Activated CD8-positive, alpha-beta memory T cell treated with anti-CD3 and anti-CD28 coated beads, Interleukin-2, amount 10 ng/mL, durations not matched to agents 7 days and 5 days (primary cell): ENCODE results near the gene GCK. TPM values are rescaled to one million over a fixed set of nuclear protein-coding genes. Genes with fewer than 3 reads are reported as not detected.

ENCODE experiments used
- ATAC-seq: fragments of 150-1000 bp; cut with Tn5 transposase; one replicate; pipeline ENCODE4 v1.10.0; 2021; ENCODE audit warnings: moderate library complexity
- CTCF ChIA-PET: fragments of 350-600 bp; sonication (Branson Sonifier 250); formaldehyde crosslinking; loops from one replicate; lab custom pipeline; 2021; ENCODE audit warnings: antibody characterized with exemption; lab: Charles Lee
- DNase-seq: peaks from one replicate; pipeline ENCODE4 v3.0.0-alpha.2; 2020
- H3K27ac Mint-ChIP-seq: one replicate; pipeline ENCODE4 v1.8.0; 2021; ENCODE audit warnings: mild to moderate bottlenecking, mixed read lengths
- H3K27me3 Mint-ChIP-seq: one replicate; pipeline ENCODE4 v1.8.0; 2021; ENCODE audit warnings: mixed read lengths
- H3K36me3 Mint-ChIP-seq: one replicate; pipeline ENCODE4 v1.8.0; 2021; ENCODE audit warnings: mild to moderate bottlenecking, mixed read lengths
- H3K4me1 Mint-ChIP-seq: one replicate; pipeline ENCODE4 v1.8.0; 2021; ENCODE audit warnings: mixed read lengths
- H3K4me3 Mint-ChIP-seq: one replicate; pipeline ENCODE4 v1.8.0; 2021; ENCODE audit warnings: mild to moderate bottlenecking, moderate library complexity, mixed read lengths
- H3K9me3 Mint-ChIP-seq: one replicate; pipeline ENCODE4 v1.8.0; 2022; ENCODE audit warnings: low read depth, mixed read lengths
- total RNA-seq, 2 experiments: library from RNA; stranded (reverse); gene quantifications; one replicate each; pipeline ENCODE4 v1.2.3, GENCODE V29; 2021

The GCK gene
- total RNA-seq, 2 experiments from 2014 or later: 0.23 TPM; not detected in 1

DNA sequence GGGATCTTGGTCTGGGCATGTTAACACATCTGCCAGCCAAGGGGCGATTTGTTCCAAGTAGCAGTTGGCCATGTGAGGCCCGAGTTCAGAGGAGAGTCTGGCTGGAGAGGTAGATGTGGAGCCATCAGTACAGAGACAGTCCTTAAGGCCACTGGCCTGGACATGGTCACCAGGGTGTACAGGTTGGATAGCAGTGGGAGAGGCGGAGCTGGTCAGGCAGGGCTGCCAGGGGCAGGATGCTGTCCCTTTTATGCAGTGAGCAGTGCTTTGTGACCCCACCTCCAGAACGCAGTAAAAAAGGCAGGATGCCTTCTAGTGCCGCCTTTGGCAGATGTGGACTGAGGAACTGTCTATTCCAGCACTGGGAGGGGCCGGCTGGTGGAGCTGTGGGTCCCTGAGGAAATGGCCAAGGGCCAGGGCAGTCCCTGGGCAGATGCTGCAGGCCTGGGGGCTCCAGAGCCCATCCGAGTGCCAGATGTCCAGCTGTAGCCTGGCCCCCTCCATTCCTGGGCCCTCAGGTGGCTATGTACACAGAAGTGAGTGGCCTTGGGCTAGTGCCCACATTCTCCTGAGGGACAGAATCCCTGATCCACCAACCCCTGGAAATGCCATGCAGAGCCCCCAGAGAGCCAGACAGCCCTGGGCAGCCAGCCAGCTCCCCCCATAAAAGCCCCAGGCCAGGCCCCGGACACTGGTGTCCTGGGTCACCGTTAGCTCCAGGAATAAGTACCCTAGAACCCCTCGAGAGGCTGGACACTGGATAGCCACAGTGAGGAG lies 31.0 kb downstream of the GCK start:
- DNase-seq: no peak
- H3K9me3 Mint-ChIP-seq: no peaks in the 10 kb centered on the region
- CTCF ChIA-PET: no interaction called here

DNA sequence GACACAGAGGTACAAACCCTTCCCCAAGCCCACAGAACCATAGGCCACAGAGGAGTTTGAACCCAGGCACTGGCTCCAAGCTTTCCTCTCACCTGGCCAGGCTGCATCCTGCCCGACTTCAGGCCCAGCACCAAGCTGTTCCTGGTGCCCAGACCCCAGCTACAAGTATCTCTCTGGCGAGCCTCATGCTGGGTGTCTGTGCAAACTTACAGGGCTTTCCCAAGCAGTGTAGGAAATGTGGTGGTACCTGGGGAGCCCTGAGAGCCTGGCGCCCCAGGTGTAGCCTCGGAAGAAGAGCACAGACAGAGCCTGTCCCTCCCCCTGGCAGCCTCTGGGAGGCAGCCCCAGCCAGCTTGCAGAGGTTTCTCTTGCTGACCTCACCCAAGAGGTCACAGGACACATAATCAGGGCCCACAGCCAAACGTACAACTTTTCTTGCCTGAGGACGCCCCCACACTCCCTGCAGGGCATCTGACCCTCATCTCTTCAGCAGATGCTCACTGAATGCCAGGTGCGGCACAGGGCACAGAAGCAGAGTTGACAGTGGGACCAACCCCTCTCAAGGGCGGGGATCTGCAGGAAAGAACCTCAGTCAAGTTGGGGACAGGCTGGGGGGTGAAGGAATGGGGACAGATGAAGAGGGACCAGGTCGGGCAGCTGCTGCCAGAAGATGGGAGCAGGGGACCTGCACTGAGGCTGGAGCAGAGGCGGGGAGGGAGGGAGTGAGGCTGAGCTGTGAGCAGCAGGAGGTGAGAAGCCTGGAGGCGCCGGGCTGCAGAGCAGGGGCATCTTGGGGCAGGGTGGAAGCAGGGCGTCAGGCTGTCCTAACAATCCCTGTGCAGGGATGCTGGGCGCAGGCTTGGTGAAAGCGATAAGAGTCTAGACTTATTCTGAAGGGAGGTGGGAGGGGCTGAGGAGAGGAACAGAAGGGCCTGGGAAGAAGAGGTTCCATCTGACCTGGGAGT lies 31.8 kb downstream of the GCK start:
- CTCF ChIA-PET: no interaction called here
- no peaks in the 10 kb centered on the region for H3K4me1 Mint-ChIP-seq
- ATAC-seq: no peak

More for the DNA sequence above, 31.0 kb downstream of the GCK start:
- Mint-ChIP-seq H3K27ac (no peak overlapping the region), H3K4me1 (no peaks in the 10 kb centered on the region), H3K4me3 (no peak overlapping the region), H3K36me3 (no peaks in the 10 kb centered on the region), H3K27me3 (peaks cover 6% of the 10 kb centered on the region)
- ATAC-seq: no peak

DNA sequence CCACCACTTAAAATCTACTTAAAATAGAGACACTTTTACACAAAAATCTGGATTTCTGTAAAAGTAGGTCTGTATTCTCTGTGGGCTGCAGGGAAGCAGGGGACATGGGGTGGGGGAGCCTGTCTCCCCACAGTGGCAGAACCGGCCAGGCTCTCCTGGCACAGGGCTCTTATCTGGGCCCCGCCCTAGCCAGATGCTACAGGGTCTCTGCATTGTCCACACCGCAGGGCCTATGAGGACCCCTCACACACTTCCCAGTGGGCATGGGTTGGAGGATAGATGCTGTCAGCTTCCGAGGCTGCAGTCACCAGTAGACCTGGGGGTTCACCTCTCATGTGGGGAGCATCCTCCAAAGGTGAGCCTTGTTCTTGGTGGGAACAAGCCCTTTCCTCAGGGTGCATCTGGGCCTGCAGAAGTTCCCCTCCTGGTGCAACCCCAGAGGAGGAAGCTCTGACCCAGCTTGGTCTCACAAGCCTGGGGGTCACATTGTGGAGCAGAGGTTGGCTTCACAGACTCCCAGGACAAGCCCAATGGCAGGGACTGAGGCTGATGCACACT lies 32.7 kb downstream of the GCK start:
- Mint-ChIP-seq H3K4me3 (no peak overlapping the region), H3K9me3 (no peaks in the 10 kb centered on the region), H3K4me1 (no peaks in the 10 kb centered on the region), H3K27ac (no peak overlapping the region), H3K27me3 (no peaks in the 10 kb centered on the region), H3K36me3 (no peaks in the 10 kb centered on the region)
- DNase-seq (no peak), ATAC-seq (no peak)
- CTCF ChIA-PET: no interaction called here

More for the DNA sequence above, 31.8 kb downstream of the GCK start:
- no peak overlapping the region for H3K4me3 Mint-ChIP-seq
- H3K27ac Mint-ChIP-seq: no peak overlapping the region
- no peaks in the 10 kb centered on the region for H3K36me3 Mint-ChIP-seq
- H3K27me3 Mint-ChIP-seq: no peaks in the 10 kb centered on the region
- H3K9me3 Mint-ChIP-seq: no peaks in the 10 kb centered on the region
- DNase-seq: no peak

DNA sequence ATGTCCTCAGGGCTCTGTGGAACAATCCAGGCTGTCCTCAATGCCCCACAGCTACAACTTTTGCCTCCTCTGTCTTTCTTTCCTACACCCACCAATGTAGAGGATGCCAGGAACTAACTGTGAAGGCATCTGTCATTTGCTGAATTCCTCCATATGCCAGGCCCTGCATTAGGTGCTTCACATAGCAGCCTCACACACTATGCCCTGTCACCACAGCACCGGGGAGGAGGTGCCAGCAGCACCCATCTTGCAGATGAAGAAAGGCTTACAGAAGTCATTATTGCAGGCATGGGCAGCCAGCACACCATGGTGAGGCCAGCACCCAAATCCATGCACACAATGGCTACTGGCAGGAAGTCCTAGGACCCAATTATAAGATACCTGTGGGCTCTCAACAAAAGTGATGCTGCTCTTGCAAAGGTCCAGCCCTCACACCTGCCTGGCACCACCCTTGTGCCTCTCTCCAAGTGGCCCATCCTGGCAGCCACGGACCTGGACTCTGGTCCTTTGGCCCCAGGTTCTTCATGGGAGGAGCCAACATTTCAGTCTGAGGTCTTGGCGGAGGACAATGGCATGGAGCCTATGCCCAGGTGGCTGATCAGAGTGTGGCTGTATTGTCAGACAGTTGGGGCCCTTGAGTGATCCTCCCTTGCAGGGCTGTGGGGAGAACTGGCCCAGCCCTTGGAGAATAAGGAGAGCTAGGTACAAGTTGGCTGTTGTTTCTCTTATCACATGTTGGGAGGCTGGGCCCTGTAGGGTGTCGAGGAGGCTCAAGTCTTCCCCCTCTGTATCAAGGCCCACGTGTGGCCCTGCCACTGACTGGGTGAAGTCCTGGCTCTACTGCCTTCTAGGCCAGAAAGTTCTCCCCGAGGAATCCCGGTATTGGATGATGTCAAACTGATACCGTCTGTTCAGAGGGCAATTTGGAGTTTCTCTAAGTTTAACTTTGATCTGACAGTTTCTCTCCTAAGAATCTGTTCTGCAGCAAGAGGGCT lies 33.8 kb downstream of the GCK start:
- no peak for ATAC-seq
- no peaks in the 10 kb centered on the region for H3K36me3 Mint-ChIP-seq
- no peaks in the 10 kb centered on the region for H3K9me3 Mint-ChIP-seq
- no peak for DNase-seq
- no peak overlapping the region for H3K4me3 Mint-ChIP-seq
- no peak overlapping the region for H3K27ac Mint-ChIP-seq
- H3K27me3 Mint-ChIP-seq: no peaks in the 10 kb centered on the region
- CTCF ChIA-PET: no interaction called here
- no peaks in the 10 kb centered on the region for H3K4me1 Mint-ChIP-seq

DNA sequence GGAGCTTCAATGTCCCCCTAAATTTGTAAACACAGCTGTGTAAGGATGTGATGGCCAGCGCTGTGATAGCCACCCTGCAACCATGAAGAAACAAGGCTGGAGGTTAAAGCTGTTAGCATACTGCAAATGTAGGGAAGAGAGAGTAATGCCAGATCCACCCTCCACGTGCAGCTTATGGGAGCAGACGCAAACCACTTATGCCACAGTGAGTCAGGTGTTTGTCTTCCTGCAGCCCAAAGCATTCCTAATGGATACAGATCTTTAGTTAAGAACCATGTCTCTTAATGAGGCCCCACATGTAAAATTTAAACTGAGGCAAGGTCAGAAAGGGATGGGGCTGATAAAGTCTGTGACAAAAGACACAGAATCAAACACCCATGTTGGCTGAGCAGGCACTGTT lies 34.5 kb downstream of the GCK start:
- CTCF ChIA-PET: no interaction called here
- Mint-ChIP-seq H3K4me3 (no peak overlapping the region), H3K4me1 (no peaks in the 10 kb centered on the region), H3K36me3 (no peaks in the 10 kb centered on the region), H3K27me3 (no peaks in the 10 kb centered on the region), H3K27ac (no peak overlapping the region), H3K9me3 (no peaks in the 10 kb centered on the region)
- ATAC-seq: no peak
- no peak for DNase-seq

DNA sequence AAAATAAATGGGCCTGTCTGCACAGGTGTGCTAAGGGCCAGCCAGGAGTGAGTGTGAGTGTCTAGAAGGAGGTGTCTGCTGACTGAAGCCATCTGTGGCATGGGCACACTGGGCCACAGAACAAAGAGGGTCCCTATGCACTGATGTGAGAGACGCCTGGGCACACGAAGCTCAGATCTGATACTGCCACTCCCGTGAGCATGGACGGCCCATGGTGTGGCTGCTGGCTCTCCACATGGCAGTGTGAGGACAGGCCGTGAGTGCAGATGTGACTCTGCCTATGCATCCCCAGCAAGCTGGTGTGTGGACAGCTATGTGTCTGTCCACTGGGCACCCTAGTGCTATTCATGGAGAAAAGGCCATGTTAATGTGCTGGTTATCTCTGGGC lies 35.3 kb downstream of the GCK start:
- Mint-ChIP-seq H3K4me1 (no peaks in the 10 kb centered on the region), H3K36me3 (no peaks in the 10 kb centered on the region), H3K27ac (no peak overlapping the region), H3K4me3 (no peak overlapping the region), H3K27me3 (no peaks in the 10 kb centered on the region), H3K9me3 (no peaks in the 10 kb centered on the region)
- no peak for DNase-seq
- ATAC-seq: no peak
- CTCF ChIA-PET: no interaction called here

DNA sequence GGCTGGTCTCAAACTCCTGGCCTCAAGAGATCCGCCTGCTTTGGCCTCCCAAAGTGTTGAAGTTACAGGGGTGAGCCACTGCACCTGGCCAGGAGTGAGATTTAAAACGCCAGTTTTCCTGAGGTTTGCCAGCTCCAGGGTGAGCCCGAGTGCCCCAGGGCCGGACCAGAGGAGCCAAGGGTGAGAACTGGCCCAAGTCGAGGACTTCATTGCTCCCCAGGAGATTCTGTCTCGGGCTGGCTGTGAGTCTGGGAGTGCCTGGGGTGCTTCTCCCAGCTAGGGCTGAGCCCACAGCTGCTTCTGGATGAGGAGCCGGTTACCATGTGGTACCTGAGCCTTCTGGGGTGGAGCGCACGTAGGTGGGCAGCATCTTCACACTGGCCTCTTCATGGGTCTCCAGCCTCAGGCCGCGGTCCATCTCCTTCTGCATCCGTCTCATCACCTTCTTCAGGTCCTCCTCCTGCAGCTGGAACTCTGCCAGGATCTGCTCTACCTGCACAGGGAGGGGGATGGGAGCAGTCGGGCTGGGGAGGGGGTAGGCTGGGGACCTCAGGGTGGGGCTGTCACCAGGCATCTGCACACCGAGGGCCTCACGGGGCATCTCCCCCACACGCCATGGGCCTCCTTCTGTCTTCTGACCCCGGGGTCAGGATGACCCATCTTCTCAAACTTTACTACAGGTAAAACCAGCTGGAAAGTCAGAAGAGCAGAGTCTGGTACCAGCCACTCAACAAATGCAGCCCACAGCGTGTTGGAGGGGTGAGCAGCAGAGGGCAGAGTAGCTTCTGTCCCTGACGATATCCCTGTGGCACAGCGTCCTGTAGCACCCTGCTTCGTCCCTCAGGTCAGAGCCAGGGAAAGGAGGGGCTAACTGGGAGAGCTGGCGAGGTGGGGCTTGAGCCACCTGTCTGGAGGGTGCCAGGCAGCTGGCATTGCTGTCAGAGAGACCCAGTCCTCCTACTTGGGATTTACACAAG lies 36.0 kb downstream of the GCK start:
- CTCF ChIA-PET: interaction anchor here (1.1 kb wide), 1 partner anchor 11 kb away, joined by 3 read pairs; no protein-coding TSS in a partner anchor
- H3K27me3 Mint-ChIP-seq: no peaks in the 10 kb centered on the region

DNA sequence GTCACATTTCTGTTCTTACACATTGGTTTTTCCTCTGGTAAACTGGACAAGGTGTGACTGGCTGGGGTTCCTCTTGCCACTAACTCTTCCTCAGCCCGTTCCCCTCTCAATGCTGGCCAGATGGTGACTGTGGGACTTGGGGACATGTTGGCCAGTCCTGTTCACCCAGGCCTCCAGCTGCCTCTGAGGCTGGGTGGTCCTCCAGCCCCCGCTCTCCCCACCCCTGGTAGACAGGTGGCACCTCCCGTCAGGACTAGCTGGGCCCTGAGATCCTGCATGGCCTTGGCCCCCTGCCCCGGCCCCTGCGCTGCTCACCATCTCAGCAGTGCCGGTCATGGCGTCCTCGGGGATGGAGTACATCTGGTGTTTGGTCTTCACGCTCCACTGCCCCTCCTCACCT lies 37.3 kb downstream of the GCK start:
- no peak overlapping the region for H3K27ac Mint-ChIP-seq

More for the DNA sequence above, 36.0 kb downstream of the GCK start:
- Mint-ChIP-seq H3K4me1 (no peaks in the 10 kb centered on the region), H3K9me3 (no peaks in the 10 kb centered on the region), H3K27ac (no peak overlapping the region), H3K4me3 (no peak overlapping the region), H3K36me3 (no peaks in the 10 kb centered on the region)
- ATAC-seq: no peak
- DNase-seq: no peak

DNA sequence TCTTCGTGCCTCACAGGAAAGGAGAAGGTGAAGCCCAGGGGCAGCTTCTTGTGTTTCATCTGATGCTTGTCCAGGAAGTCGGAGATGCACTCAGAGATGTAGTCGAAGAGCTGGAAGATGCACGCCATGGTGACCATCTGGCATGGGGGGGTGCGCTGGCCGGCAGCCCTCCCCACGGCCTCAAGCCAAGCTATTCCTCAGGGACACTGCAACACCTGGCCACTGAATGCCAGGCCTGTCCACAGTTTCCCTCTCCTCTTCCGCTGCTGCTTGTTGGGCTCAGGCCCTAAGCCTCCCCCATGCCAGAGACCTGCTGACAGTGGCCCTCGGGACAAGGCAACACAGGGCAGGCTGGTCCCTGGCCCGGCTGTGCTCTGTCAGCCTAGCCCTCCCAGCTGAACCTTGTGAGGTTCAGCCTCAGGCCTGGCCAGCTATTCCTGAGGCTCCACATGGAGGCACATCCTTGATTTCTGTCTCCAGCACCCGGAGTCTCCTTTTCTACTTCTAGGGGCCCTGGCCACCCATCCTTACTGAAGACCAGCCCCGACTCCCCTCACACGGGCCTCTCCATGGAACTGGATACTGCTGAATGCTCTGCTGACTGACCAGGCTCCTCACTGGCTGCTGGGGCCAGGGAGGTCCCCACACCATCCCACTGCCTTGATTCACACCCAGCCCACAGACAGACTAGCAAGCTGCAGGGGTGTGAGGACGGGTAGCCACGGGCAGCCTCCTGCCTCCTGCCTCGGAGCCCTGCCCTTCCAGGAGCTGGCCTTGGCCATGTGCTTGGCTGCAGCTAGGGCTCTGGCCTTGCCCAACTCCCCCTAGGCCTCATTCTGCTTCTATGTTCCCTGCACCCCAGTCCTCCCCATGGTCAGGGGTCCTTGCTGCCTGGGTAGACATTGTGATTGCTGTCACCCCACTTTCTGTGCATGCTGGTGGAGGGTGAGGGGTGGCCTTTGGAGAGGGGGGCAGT lies 38.0 kb downstream of the GCK start:
- ATAC-seq (no peak), DNase-seq (no peak)
- Mint-ChIP-seq H3K4me1 (no peaks in the 10 kb centered on the region), H3K36me3 (no peaks in the 10 kb centered on the region), H3K4me3 (no peak overlapping the region), H3K27me3 (peaks cover 8% of the 10 kb centered on the region), H3K27ac (no peak overlapping the region), H3K9me3 (no peaks in the 10 kb centered on the region)
- CTCF ChIA-PET: no interaction called here

More for the DNA sequence above, 37.3 kb downstream of the GCK start:
- Mint-ChIP-seq H3K4me3 (no peak overlapping the region), H3K9me3 (no peaks in the 10 kb centered on the region), H3K27me3 (peaks cover 7% of the 10 kb centered on the region), H3K4me1 (no peaks in the 10 kb centered on the region), H3K36me3 (no peaks in the 10 kb centered on the region)
- CTCF ChIA-PET: interaction anchor here (1.1 kb wide), 1 partner anchor 10 kb away, joined by 3 read pairs; no protein-coding TSS in a partner anchor
- ATAC-seq (no peak), DNase-seq (no peak)

DNA sequence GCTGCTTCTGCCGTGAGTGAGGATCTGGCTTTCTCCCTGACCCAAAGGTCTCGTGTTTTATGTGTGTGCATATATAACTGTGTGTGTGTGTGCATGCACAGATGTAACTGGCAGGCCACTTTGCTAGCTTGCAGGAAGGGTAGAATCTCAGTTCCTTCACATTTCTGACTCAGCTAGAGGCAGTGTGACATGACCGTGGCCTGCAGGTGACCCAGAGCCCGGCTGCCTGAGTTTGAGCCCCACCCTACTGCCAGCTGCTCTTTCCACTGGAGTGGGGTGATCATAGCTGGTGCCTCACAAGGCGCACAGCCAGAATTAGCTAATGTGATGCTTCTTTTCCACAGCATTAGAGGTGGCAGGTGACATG lies 38.8 kb downstream of the GCK start:
- H3K4me3 Mint-ChIP-seq: no peak overlapping the region
- no peaks in the 10 kb centered on the region for H3K9me3 Mint-ChIP-seq
- DNase-seq: no peak
- CTCF ChIA-PET: no interaction called here
- H3K27ac Mint-ChIP-seq: no peak overlapping the region
- peaks cover 3% of the 10 kb centered on the region for H3K4me1 Mint-ChIP-seq
- no peak for ATAC-seq
- H3K36me3 Mint-ChIP-seq: no peaks in the 10 kb centered on the region
- peaks cover 9% of the 10 kb centered on the region for H3K27me3 Mint-ChIP-seq
